ENCODE measurements around the gene TOMM70.

GRCh38 chr3:100335434-100335833 lies 65.5 kb downstream of the TOMM70 start:
- TF ChIP-seq, protein P1, sequence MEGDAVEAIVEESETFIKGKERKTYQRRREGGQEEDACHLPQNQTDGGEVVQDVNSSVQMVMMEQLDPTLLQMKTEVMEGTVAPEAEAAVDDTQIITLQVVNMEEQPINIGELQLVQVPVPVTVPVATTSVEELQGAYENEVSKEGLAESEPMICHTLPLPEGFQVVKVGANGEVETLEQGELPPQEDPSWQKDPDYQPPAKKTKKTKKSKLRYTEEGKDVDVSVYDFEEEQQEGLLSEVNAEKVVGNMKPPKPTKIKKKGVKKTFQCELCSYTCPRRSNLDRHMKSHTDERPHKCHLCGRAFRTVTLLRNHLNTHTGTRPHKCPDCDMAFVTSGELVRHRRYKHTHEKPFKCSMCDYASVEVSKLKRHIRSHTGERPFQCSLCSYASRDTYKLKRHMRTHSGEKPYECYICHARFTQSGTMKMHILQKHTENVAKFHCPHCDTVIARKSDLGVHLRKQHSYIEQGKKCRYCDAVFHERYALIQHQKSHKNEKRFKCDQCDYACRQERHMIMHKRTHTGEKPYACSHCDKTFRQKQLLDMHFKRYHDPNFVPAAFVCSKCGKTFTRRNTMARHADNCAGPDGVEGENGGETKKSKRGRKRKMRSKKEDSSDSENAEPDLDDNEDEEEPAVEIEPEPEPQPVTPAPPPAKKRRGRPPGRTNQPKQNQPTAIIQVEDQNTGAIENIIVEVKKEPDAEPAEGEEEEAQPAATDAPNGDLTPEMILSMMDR (IDR thresholded peaks at IDR 0.05): no peak
- no peak for TF ChIP-seq POLR2A (IDR thresholded peaks at IDR 0.05)

Data from thyroid gland (tissue), 4 donors.